Activated naive CD4-positive, alpha-beta T cell (primary cell): ENCODE results near the gene CFAP251.

Experiments used
- DNase-seq, 4 experiments: peaks; one replicate each; lab custom pipeline; 2025; lab: John Stamatoyannopoulos, UW

The CFAP251 gene

GRCh38 chr12:121943926-121944325 is 25.5 kb downstream of the CFAP251 start:
- DNase-seq: no peak

- no peak for DNase-seq
Measured at GRCh38 chr12:121946313-121947025, 28.1 kb downstream of the CFAP251 start.

GRCh38 chr12:121947981-121948380 is 29.6 kb downstream of the CFAP251 start:
- DNase-seq: no peak

- no peak for DNase-seq
Measured at GRCh38 chr12:121949648-121950397, 31.4 kb downstream of the CFAP251 start.

GRCh38 chr12:121953117-121953692 is 34.8 kb downstream of the CFAP251 start:
- DNase-seq: no peak

GRCh38 chr12:121953695-121954094 is 35.3 kb downstream of the CFAP251 start:
- DNase-seq: no peak

GRCh38 chr12:121955258-121956237 is 37.2 kb downstream of the CFAP251 start:
- DNase-seq: no peak

GRCh38 chr12:121957861-121958515 is 39.6 kb downstream of the CFAP251 start:
- no peak for DNase-seq

GRCh38 chr12:121958541-121959240 is 40.3 kb downstream of the CFAP251 start:
- DNase-seq: no peak

- no peak for DNase-seq
Measured at GRCh38 chr12:121960541-121960940, 42.1 kb downstream of the CFAP251 start.

- DNase-seq: no peak
Measured at GRCh38 chr12:121961195-121961879, 42.9 kb downstream of the CFAP251 start.

GRCh38 chr12:121963341-121964018 is 45.1 kb downstream of the CFAP251 start:
- DNase-seq: no peak

- DNase-seq: no peak
Measured at GRCh38 chr12:121964813-121965643, 46.6 kb downstream of the CFAP251 start.

- DNase-seq: no peak
Measured at GRCh38 chr12:121966959-121967358, 48.6 kb downstream of the CFAP251 start.

GRCh38 chr12:121968876-121969275 is 50.5 kb downstream of the CFAP251 start:
- no peak for DNase-seq

- DNase-seq: no peak
Measured at GRCh38 chr12:121969726-121970125, 51.3 kb downstream of the CFAP251 start.

- DNase-seq: no peak
Measured at GRCh38 chr12:121970581-121971300, 52.3 kb downstream of the CFAP251 start.
